NOMO-1 treated with dmso at 0.1 percent for 144 hours (cell line): ENCODE measurements around the gene MKNK2.
"Not testable (repeated sequence)": the region's sequence is repeated elsewhere in the genome, so short reads cannot be mapped to it uniquely, and the experiment has no call there.

Experiments used
- DNase-seq: peaks from one replicate; lab custom pipeline; 2025; ENCODE audit not compliant: unreplicated experiment; lab: John Stamatoyannopoulos, UW

The MKNK2 gene

DNA sequence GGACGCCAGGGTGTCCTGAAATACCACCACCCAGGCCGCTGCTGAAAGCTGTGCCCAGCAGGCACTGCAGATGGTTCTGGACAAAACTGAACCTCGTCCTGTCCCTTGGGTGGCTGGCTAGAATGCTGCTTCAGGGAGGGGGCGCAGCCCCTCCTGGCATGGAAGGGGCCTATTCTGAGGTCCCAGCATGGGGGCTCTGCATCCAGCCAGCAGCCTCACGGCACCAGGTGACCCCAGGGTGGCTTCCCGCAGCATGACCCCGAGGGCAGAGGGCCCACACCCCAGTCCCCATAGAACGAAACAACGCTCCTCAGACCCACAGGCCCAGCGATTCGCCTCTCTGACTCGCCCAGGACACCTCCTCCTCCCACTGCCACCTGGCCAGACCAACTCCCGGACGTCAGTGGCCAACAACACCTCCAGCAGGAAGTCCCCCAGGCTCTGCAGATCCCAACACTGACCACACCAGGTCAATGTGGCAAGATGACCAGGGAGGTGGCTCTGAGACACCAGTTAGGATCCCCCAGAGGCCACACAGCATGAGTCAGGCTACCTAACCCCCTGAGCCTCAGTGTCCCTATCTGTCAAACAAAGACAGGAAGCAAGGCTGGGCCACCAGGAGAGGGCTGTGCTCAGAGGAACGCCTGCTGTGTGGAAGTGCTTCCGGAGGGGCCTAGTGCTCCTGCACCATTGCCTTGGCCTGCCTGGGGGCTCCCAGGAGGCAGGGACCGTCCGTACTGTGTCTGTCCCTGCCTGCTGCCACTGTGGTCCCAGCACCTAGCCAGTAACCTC lies 6.1 kb downstream of the MKNK2 start:
- DNase-seq, result no peak

DNA sequence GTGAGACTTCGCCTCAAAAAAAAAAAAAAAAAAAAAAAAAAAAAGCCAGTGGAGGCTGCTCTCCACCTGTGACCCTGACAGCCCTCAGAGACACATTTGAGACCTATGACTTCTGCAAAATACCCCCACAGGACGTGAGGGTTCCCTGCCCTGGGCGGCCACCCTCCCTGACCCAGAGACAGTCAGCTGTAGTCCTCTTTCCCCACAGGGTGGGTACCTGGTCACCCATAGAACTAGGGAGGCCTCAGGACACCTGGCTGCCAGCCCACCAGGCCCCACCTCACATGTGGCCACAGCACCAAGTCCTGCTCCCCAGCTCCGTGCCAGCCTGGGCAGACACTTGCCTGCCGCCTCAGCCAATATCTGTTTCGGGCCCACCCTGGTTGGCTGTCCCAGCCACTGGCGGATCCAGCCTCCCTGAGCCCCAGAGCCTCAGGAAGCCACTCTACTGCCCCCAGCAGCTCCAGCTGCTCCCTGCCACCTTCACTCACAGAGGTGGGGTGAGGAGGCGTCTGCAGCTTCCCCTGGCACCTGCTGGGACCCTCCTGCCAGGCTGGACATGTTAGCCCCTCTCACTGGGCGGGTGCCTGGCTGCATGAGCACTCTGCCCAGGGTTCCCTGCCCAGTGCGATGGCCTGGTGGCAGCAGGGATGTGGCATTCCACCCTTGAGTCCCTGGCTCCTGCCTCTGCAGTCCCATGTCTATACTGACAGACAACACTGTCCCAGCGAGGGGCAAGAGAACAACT lies 6.9 kb downstream of the MKNK2 start:
- DNase-seq, result no peak

DNA sequence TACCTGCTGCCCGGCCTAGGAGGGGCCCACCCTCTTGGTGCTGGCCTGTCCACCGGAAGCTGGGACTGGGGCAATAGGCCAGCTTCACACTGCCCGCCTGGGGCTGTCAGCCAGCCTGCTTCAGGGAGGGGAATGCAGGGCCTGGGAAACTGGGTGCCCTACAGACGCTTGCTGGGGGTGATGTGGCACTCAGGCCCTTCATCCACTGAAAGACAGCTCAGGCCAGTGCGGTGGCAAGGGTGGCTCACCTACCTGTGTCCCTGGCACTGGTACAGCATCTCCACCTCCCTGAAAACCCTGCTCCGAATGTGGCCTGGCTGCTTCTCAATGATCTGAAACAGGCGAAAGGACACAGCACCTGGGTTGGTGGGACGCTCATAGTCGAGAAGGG lies 7.8 kb downstream of the MKNK2 start:
- DNase-seq, result no peak

DNA sequence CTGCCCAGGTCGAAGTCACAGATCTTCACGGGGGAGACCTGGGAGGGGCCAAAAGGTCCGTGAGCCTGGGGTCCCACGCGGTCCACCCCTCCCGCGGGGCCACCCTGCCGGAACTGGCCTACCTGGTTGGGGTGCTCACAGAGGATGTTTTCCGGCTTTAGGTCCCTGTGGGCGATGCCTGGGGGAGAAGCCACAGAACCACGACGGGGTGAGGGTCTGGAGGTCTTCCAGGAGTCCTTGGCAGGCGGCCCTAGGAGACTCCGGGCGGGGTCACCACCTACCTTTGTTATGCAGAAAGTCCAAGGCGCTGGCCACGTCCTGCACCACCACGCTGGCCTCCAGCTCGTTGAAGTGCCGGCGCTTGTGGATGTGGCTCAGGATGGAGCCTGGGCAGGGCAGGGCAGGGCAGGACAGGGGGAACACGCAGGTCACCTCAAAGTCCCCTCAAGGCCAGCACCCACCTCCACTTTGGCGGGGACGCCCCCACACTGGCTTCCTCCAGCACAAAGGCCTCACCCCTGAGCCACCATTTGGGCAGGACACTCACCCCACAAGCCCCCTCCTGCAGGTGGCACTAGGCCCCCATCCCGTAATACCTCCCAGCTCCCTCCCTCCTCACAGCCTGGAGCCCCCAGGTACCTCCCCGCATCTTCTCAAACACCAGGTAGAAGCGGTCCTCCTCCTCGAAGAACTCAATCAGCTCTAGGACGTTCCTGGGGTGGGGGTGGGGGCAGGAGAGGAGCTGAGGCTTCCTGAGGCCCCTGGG lies 8.4 kb downstream of the MKNK2 start:
- no peak for DNase-seq

DNA sequence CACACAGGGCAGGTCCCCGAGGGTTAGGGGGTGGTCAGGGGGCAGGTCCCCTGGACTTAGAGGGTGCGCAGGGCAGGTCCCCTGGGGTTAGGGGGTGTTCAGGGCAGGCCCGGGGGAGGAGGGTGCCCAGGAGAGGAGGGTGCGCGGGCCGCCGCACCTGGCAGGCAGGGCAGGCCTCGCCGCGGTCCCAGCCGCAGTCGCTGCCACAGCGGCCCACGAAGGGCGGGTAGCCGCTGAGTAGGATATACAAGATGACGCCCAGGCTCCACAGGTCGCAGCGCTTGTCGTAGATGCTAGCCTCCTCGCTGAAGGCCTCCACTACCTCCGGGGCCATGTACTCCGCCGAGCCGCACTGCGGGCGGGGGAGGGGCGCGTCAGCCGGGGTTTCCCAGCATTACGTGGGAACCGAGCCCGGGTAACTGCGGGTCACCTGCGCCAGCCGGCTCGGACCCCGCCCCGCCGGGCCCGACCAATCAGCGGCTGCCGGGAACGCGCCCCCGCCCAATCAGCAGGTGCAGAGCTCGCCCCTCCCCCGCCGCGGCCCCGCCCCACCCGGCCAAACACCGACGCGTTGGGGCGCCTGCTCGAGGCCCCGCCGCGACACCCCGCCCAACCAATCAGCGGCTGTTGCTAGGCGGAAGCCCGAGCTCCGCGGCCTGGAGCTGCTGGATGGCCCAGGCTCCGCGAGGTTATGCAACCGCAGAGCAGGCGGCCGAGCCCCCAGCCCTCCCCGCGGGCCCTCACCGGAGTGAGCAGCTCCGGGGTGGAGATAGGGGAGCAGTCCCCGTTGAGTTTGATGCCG lies 9.2 kb downstream of the MKNK2 start:
- peak; percentile 92 for DNase-seq

DNA sequence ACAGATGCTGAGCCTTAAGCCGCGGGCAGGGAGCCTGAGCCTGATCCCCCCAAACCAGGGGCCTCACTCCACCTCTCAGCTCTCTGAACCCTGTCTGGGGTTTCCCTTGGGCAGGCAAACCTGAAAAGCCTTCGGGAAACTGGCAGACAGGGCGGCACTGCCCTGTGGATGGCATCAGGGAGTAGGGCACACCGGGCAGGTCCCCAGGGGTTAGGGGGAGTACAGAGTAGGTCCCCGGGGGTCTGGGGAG lies 9.7 kb downstream of the MKNK2 start:
- no peak for DNase-seq

DNA sequence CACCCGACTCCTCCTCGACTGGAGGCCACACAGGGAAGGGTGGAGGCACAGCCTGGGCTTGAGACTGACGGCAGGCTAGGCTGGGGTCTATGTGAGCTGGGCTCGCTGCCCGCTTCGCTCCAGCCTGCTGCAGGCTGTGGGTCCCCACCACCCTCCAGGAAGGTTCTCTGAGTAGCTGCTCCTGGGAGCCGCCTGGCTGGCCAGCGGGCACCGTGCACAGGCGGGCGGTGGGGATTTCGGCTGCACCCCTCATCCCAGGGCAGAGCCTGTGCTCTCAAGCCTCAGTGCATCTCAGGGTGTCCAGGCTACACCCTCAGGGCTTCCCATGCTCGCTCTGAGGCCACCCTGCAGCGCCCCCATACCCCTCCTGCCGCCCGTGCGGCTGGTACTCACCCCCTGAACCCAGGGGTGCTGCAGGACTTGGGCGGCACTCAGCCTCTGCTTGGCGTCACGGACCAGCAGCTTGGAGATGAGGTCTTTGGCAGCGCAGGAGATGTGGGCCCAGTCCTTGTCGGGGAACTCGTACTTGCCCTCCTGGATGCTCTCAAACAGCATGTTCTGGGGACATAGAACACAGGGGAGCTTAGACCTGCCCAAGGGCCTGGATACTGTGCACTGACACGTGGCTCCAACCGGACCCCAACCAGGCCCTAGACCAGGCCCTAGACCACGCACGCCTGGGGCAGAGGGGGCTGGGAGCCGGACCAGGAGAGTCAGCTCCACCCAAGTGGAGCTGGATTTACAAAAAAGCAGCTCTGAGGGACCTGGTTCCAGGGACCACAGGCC lies 10.2 kb downstream of the MKNK2 start:
- DNase-seq, result no peak

DNA sequence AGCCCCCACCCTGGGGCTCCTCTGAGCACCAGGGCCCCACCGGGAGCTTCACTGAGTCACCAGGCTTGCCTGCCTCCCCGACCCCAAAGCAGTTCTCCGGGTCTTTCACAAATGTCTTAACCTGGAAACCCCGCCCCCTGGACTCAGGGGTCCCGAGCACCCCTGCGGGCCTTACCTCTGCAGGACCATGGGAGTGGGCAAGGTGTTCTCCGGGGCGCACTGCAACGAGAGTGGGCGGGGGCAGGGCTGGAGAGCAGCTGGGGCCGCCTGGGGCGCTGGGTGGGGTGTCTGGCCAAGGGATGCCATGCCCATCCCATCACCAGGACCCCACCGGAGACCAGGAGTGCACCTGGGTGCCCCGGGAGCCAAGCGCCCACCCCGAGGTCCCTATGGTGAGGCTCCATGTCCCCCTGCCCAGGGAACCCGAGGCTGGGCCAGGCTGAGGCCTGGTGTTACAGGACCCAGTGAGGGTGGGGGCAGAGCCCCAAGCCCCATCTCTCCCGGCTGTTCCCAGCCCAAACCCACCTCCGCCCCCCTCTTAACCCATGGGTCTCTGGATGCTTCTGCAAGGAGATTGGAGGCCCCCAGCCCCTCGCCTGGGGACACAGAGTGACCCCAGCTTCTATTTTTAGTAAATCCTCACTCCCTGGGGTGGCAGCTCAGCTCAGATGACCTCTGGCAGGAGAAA lies 10.9 kb downstream of the MKNK2 start:
- DNase-seq, result no peak

DNA sequence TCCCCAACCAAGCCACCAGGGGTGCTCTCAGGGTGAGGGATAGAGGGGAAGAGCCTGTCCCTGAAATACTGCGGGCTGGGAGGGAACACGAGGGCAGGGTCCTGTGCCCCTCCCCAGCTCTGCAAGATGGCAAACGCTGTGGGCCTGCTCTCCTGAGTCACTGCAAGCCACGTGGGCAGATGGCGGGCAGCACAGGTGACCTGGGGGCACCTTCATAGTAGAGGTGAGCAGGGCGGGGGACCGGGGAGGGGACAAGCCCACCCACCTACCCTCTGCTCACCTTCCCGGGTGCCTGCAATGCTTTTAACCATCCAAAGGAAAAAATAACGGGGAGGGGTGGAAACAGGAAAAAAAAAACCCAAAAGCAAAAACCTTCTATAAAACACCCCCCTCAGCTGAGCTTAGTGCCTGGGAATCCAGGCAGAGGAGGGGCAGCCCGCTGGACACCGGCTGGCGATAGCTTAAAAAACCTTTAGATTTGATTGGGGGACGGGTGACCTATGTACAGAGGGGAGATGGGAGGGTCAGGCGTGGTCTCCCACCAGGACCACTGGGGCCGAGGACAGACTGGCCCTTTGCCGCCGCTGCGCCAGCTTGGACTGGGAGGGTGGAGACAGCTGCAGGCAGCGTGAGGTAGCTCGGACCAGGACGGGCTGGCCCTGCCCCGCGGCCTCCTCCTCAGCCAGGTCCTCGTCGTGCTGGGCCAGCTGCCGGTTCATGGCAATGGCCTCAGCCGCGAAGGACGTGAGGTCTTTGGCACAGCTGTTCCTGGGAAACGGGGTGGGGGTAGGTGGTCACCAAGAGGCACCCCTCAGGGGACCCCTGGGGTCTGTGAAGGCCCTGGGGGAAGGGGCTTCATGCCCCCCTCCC lies 11.7 kb downstream of the MKNK2 start:
- no peak for DNase-seq

DNA sequence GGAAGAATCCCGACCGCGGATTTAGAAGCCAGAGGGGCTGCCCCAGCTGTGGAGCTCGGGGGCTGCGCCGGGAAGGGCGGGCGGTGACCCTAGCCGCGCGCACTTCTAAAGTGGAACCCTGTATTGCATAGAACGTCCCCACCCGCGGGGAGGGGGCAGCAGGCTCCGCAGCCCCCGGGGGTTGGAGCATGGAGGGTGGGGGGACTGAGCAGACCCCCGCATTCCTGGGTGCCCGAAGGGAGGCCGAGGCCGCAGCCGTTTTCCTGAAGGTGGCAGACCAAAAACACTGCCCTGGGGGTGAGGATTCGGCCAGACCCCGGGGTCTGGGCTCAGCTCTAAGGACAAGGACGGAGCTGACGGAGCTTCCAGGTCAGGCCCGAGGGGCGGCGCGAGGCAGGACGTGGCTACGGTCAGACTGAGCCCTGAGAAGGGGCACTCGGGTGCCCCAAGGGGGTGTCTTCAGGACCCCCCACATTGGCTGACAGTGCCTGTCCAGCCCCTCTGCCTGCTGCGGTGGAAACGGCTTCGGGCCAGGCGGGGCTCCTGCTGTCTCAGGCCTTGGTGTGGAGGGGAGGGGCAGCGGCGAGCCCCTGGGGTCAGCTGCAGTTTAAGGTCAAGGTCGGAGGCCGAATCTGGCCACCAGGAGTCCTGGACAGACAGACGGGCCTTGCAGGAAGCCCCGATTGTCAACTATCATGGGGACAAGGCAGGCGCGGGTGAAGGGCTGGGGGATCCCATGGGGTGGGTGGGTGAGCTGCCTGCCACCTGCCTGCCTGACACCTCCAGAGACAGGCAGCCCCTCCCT lies 12.6 kb downstream of the MKNK2 start:
- no peak for DNase-seq

DNA sequence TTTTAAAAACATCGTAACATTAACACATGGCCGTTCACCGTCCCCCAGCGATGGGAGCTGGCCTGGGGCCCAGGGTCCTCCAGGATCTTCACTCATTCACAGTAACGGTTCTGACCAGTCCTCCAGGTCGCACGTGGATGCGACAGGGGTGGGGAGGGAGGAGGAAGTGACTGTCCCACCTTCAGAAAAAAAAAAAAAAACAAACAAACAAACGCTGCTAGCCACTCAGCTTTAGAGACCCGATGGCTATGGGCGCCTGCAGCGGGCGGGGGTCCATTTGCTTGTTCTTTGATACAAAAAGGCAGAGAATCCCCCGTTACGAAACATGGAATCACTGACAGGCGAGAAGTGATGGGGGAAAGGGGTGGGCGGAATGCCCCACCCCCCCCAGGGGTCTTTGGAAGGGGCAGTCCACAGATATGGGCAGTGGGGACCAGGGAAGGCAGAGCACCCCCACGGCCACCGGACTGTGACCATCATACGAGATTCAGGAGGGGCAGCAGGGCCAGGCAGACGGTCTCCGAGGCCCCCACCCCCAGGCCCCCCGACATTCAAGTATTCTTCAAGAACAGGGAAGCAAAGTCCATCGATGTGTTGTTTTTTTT lies 13.3 kb downstream of the MKNK2 start:
- no peak for DNase-seq

DNA sequence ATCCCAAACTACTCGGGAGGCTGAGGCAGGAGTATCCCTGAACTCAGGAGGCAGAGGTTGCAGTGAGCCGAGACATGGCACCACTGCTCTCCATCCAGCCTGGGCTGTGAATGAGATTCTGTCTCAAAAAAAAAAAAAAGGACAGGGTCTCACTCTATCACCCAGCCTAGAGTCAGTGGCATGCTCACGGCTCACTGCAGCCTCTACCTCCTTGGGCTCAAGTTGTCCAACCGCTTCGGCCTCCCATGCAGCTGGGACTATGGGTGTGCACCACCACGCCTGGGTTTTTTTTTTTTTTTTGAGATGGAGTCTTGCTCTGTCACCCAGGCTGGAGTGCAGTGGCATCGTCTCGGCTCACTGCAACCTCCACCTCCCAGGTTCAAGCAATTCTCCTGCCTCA lies 14.6 kb downstream of the MKNK2 start:
- DNase-seq, result no peak

DNA sequence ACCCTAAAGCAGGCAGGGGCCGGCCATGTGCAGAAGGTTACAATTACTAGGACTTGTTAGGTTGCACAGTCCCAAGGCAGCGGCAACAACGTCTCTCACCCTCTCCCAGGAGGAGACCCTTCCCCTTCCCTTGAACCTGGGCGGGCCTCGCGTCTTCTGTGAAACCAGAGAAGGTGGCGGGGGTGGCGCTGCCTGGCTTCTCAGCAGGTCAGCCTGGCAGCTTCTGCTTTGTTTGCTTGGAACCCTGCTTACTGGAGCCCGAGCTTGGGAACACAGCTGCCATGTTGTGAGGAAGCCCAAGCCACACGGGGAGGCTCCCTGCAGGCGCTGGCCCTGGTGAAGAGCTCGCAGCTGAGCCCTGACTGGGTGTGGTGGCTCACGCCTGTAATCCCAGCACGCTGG lies 15.5 kb downstream of the MKNK2 start:
- DNase-seq, result no peak

DNA sequence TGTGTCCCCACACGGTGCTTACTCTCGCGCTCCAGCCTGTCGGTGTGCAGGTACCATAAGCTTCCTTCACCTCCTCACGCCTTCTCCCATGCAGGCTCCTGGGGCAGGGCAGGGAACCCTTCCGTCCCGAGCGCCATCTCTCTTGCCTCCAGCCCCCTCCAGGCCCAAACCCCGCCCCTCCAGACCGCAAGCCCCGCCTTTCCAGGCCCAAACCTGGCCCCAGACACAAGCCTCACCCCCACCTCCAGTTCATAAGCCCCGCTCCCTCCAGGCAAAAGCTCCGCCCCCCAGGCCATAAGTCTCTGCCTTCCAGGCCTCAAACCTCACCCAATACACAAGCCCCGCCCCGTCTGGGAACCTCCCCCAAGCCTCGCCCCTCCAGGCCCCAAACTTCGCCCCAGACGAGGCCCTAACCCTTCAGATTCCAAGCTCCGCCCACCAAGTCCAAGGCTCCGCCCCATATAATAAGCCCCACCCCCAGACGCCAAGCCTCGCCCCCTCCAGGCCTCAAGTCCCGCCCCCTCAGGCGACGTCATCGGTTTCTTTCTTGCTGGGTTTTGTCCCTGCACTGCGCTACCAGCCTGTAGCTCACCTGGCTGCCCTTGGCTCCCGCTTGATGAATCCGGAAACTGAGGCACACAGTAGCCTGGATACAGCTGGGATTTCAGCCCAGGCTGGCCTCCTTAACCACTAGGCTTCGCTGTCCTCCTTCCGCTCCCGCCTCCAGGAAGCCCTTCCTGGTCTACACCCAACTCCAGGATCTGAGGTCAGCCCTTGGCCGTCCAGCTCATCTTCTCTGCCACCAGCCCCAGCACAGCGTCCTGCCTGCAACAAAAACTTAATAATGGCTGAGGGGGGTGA lies 16.1 kb downstream of the MKNK2 start:
- no peak for DNase-seq

DNA sequence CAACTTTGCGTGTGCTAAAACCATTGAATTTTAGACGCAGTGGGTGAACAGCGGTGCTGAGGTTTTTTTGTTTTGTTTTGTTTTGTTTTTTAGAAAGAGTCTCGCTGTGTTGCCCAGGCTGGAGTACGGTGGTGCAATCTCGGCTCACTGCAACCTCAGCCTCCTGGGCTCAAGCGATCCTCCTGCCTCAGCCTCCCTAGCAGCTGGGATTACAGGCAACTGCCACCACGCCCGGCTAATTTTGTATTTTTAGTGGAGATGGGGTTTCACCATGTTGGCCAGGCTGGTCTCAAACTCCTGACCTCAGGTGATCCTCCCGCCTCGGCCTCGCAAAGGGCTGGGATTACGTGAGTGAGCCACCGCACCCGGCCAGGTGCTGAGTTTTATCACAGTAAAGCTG lies 16.8 kb downstream of the MKNK2 start:
- DNase-seq, result not testable (repeated sequence)

DNA sequence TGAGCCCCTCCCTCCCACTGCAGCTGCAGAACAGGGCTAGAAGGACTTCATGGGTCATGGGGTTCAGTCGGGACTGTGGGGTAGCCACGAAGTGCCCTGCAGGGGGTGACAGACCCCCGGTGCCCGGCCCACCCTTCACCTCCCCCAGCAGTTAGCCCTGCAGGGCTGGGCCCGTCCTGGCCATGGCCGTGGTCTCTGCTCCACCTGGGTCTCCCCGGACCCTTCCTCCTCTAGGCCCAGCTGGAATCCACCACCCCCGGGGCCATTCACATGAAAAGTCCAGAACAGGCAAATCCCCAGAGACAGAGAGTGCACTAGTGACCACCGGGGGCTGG lies 17.3 kb downstream of the MKNK2 start:
- no peak for DNase-seq
